Fibroblast of gingiva (primary cell): ENCODE data around the gene IGF1.
A peak's percentile ranks its signal among the peaks of the same experiment; 100 is the strongest.

Experiments
- DNase-seq: peaks from one replicate; pipeline ENCODE4 v3.0.0-alpha.2; 2011; ENCODE audit warnings: low read depth

Gene IGF1

DNA sequence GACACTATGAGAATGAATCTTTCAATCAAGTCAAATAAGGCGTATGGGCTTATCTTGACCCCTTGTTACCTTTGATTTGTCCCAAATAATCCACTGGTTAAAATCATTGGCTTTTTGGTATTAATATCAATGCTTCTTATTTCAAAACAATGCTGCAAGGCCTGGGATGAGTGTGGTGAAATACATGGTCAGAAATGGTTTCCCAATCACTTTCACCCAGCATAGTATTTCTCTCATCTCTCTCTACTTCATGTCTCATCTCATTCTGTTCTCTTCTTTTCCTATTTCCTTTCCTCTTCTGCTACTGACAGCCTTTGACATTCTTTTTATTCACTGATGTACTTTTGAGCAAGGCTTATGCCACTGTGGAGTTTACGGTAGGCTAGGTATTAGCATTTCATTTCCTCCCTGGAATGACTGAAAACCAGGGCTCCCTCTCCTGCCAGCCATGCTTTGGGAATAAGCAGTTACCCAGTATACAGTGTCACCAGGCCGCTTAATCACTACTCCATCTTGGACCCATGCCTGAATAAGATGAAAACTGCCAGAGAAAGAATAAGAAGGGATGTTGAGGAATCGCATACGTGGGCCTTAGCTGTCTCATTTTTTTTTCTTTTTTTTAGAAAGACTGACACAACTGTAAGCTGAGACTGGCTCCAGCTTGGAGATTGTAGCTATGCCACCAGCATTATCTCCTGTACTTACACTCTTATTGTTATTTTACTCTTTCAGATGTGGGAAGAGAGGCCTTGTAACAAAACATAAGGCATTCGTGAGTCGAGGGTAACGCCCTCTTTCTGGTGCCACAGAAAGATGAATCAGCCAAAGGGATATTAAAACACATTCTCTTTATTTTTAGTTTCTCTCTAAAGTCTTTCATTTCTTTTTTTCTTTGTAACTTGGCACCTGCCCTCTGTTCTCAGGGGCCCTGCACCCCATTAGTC, 53.5 kb downstream of the IGF1 start:
- peak; percentile 31 for DNase-seq

DNA sequence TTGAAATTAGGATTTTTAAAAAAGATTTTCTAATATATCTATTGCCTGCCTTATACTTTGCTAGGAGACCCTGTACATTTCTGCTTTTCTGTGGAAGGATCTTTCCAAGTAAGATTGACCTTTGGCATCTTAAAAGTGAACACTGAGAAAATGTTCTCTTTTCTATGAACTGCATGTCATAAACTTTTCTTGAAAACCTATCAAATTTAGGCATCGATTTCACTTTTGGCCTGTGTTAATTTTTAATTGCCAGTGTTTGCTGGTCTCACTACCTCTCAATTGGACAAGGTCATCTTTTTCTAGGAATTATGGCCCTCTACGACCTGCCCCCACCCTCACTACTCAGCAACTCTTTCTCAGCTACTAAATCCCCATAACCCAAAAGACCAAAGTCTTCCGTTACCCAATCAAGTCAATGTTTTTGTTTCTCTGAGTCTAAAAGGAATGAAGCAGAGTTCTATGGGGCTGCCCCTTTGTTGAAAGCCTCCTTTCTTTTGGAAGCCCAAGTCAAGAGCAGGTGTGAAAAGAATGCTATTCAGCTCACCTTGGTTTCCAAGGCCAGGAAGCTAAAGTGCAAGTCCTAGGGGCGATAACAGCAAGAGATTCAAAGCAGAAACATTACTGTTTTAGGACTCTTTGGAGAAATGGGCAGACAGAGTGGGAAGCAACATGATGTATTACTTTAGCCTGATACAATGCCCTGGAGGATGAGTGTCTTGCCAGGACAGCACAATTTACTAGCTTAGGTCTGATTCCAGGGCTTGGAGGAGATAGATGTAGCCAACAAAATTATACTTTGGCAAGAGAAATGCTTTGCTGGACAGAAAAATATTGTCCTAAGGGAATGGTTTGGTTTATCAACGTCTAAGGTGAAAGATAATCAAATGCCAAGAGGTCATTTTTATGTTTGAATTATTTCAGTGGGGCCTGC, 55.0 kb downstream of the IGF1 start:
- DNase-seq: no peak

DNA sequence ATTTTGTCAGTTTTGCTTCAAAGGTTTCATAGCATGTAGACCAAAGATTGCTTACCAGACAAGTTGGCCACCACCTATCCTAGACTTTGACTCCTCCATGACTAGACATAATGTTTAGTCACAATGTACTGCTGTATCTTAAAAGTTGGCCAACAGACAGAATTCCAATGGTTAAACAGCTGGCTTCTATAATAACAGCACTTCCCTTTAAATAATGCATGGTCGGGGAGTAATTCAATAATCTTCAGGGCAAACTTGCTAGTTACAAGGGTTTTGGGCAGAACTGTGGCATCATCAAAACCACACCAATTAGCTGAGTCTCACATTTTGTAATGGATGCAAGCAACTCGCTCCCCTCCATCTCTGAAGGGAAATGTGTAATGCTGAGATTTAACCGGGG, 56.9 kb downstream of the IGF1 start:
- DNase-seq: no peak

DNA sequence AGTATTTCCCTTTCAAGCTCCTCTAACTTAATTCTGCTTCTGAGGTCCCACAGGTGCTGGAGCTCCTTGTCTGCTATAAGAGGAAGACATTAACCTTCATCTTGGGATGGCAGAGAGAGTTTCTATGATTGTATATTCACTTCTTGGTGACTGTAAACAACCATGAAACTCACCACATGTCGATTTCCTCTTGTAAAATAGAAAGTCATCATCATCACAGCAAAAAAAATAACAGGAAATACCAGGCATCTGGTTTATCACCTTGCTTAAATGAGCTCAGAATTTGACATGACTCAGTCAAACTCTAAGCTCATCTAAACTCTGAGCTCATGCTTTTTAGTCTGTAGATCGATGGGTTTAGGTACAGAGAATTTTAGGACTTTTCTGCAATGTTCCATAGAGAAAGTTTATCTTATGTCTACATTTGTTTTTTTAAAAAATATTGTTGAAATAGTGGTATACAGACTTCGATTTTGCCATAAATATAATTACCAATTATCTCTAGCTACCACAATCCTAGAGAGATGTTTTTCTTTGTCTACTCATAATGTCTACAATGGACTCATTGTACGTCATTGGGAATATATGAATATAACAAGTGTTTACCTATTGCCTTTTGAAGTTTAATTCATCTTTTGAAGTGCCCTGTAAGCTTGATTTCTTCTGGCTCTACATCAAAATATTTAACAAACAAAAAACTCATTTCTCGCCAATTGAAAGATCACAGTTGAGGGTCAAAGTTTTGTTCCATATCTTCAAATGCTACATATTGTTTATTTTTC, 58.4 kb downstream of the IGF1 start:
- DNase-seq: no peak

DNA sequence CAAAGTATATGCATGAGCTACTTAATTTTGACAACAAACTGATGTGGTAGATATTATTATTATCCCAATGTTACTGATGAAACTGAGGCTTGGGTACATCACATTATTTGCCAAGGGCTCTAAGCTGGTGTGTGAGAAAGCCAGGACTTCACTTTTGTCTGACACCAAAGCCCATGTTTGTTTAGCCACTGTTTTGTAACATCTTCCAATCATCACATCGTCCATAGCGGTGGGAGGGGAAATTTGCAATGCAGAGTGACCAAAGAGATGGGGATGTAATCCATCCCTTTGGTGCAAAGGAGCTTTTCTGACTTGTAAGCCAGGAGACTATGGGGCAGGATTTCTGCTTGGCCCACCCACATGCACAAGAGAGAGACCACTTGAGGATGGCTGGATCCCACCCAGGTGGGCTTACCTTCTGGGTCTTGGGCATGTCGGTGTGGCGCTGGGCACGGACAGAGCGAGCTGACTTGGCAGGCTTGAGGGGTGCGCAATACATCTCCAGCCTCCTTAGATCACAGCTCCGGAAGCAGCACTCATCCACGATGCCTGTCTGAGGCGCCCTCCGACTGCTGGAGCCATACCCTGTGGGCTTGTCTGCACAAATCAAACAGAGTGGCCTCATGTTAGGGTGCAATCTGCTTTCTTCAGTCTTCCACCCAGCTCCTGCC, 61.1 kb downstream of the IGF1 start:
- no peak for DNase-seq

DNA sequence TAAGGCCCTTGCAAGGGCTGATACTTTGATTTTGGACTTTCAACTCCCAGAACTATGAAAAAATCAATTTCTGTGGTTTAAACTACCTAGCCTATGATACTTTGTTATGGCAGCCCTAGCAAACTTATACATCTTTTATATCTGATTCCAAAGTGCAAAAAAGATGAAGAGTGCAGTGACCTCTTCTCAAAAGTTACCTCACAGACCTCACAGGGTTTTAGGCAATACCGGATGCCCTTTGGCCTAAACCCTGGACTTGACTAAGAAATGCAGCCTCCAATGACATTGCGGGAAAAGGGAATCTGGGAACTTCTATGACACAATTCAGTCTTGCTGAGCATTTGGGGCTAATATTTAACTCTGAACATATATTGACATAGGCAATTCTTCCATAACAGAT, 63.3 kb downstream of the IGF1 start:
- DNase-seq: no peak

DNA sequence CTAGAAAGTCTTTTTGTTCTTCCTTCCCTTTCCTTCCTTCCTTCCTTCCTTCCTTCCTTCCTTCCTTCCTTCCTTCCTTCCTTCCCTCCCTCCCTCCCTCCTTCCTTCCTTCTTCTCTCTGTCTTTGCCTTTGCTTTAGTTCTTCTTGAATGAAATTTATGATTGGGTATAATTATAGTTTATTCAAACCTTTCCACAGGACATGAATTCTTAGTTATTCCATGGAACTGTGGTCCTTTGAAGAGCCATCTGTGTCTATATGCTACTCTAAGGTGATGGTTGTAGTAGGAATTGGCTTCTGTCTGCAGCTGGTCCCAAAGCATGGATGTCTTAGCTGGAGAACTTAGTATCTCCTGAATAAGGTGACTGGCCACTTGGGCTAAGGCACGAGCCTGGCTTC, 64.8 kb downstream of the IGF1 start:
- DNase-seq: no peak

DNA sequence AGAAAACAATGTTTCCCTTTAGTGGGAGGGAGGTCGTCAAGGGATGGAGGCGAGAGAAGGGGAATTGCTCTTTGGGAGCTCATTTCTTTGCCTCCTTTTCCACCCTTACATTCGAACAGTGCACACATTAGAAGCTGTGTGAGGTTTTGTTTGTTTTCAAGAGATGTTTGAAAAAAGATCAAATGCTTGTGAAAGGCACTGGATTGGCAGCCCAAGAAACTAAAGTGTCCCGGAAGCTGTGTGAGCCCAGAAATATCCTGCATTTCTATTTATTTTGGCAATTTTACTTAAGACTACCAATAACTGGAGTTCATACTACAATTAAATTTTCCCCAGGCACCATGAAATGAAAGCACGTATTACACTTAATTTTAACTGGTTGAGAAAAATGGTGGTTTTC, 67.0 kb downstream of the IGF1 start:
- no peak for DNase-seq

DNA sequence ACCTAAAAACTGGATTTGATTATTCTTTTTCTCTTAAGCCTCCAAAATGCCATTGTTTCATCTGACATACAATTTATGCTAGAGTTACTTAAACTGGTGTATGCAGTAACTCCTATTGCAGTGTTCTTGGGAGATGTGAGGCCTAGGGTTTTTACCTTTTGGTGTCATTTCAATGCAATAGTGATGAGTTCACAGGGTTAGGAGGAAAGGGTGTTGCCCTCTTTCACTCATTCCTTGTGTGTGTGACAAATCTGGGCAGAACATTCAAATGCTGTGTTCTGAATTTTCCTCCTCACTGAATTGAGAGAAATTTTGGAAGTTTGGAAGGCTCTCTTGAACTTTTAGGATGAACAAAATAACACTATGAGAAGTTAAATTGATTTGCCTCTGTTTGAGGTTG, 69.9 kb downstream of the IGF1 start:
- no peak for DNase-seq

DNA sequence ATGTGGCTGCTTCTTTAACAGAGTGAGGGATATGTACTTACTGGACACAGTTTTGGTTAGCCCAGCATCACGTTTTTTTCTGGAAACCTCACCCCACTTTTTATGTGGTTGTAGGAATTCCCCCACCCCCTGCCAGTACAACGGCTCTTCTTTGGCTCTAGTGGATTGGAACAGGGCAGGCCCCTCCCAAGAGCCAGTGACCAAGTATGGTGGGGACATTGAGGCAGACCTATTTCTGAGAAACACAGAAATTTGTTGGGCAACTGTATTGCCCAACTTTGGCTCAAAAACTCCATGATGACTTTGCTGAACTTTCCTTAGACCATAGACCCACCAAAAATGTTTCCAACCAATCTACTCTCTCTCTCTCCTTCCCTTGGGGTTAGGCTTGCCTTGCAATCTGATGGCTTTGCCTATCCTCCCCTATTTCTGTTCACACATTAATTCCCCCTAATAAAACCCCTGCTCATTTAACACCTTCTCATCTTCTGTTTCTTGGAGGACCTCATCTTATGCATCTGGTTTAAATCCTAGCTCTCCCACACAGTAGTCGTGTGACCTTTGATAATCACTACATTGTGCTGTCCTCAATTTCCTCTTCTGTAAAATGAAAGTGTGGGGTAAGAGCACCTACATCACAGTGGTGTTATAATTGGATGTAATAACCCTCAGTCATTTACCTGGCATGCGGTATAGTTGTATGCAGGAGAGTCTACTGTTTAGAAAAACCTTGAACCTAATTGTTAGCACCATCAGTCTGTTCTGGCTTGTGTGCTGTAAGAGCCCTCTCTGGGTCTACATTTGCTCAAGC, 71.7 kb downstream of the IGF1 start:
- no peak for DNase-seq

DNA sequence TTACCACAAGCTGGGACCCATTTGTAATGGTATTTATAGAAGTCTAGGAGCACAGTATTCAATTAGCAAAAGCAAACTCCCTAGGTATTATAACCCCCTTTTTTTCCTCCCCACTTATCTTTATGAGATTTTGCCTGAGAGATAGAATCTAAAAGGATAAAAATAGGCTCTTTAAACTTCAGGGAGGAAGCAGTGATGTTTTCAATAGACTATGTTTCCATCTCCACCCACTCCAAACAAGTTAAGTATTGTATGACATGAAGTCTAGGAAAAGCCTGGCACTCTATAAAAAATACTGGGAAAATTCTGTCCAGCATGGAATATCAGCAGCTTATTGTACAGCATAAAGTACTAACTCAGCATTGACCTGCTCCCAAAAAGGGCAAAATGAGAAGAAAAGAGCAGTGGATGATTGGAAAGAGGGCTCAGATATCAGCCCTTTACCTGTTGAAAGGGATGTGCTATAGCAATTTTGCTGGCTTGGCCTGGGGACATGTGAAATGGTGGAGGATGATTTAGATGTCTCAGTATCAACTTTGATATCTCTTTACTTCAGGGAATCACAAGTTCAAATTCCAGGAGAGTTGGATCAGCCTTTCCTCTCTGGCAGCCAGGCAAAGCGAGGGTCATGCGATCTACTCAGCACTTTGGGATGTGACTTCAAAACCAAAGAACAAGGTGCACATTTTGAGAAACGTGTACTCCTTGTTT, 72.4 kb downstream of the IGF1 start:
- DNase-seq: no peak

DNA sequence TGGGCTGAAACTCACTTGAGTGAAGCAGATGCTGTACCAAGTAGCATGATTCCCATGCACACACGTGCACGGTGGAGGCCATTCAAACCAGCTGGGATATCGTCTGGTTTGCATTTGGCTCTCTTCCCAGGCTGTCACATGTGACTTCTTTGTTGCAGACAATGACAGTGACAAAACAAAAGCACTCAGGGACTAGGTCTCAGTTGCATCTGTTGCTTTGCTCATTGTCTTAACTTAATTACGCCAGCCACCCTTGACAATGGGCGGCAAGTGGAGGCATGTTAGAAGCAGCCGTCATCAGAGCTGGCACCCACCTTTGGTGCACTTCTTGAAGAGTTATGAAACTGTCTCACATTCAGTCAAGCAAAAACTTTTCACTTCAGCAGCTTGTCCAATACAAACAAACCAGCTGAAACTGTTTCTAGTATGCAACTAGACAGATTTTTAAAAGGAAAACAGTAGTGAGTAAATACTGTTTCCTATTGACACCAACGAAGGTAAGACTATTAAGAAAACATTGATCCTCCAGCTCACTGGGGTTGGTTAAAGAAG, 74.3 kb downstream of the IGF1 start:
- DNase-seq: peak; percentile 12

DNA sequence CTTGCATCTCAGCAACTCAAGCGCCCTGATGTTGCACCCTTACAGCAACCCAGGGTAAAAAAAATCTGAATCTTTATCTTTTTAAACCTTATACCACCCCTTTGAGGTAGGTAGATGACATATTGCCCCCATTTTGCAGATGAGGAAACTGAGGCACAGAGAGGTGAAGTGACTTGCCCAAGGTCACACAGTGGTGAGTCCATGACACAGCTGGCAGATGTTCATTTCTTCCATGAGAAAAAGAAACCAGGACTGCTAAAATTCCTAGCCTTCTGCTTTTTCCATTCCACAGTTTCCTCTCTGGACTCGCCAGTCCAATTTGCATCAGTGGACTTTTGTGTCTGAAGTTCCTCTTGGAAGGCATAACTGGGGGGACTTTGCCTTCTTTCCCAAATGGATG, 79.3 kb downstream of the IGF1 start:
- no peak for DNase-seq

DNA sequence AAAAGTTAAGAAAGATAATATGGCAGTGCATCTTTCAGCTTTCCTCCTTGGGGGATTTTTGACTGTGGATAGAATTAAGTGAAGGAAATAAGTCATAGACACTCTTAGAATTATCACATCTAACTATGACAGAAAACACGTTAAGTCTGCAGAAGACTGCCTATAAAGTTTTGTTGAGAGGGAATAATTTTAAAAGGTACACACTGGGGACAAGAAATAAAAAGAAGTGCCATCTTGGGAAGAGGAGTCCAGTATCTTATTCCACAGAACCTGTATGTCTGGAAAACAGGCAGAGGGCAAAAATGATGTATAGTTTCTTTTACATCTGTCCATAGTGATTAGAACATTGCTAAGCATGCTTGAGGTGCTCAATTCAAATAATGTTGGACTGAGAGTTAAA, 80.7 kb downstream of the IGF1 start:
- no peak for DNase-seq

DNA sequence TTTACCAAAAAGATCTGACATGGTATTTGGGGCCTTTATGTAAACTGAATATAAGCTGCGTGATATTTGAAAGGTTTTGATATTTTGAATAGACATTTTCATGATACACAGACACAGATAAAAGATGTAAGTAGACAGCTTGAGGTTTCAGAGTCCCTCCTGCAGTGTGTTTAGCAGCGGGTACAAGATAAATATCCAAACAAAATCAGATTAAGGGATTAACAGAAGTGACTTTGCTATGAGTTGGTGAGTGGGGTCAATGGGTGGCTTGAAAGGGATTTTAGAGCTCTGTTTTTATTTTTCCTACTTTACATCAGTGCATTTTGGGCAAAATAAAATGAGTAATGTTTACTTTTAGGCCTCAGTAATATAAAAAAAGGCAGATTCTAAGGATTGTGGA, 84.1 kb downstream of the IGF1 start:
- no peak for DNase-seq

DNA sequence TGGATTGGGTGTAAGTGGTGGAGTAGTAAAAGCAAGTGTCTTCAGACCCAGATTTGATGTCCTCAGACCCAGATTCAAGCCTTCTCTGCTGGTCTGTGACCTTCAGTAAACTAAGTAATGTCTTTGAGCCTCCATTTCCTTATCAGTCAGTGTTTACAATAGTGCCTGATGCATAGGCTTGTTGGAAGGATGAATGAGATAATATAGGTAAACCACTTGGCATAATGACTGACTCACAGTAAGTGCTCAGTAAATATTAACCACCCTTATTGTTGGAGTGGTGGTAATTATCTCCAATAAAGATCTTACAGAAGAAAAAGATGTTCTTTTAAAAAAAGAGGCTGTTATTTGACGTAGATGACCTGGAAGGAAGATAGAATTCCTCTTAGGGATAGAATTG, 86.2 kb downstream of the IGF1 start:
- DNase-seq: no peak

DNA sequence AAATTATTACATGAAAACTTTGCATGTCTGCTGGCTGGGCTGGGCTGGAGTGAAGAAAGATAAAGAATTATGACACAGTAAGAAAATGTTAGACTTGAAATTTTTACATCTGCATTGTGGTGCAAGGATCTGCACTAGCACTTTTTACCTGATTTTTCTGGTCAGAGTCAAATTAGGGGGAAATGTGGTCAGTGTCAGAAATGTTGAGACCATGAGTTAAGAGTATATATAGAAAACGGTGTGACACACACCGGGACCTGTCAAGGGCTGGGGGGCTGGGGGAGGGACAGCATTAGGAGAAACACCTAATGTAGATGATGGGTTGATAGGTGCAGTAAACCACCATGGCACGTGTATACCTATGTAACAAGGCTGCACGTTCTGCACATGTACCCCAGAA, 90.3 kb downstream of the IGF1 start:
- no peak for DNase-seq

DNA sequence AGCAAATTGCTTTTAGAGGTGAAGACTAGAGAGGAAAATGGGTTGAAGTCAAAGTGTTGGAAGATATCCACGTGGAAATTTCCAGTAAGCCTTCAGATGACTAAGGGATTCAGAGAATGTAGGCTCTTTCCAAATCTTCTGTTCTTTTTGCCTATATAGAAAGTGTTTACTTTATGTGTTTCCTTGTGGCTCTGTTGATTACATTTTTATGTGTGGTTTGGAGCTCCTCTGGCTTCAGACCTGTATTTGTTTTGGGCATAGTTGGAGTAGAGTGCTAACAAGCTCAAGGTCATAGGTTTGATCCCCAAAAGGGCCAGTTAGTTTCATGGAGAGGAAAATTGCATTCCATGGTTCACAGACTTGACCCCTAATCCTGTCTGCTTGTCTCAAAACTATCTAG, 91.9 kb downstream of the IGF1 start:
- peak; percentile 24 for DNase-seq

DNA sequence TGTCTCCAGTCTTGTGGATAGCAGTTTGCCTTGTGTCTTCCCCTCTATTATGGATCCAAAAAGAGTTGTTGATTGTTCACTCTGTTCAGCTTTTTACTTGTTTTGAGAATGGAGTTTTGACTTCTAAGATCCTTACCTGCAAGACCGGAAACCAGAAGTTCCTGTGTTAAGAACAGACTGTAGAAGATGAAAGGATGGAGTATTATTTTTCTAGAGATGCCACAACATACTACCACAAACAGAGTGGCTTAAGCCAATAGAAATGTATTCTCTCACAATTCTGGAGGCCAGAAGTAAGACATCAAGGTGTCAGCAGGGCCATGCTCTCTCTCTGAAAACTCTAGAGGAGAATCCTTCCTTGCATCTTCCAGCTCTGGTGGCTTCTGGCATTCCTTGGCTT, 95.0 kb downstream of the IGF1 start:
- no peak for DNase-seq
